ENCODE results near the gene SCN4B. TPM values are rescaled to one million over a fixed set of nuclear protein-coding genes. Genes with fewer than 3 reads are reported as not detected.

Gene SCN4B
- total RNA-seq (under 1 TPM; 0.05 to 0.67 TPM), polyA plus RNA-seq (under 1 TPM in 1 of 2 donors, not detected in 1; 0.42 TPM)

GRCh38 chr11:118152552-118153471 is at the start of gene SCN4B:
SCN4B (minus strand) TSS chr11:118152823; CDS start chr11:118152673, 150 bp downstream.
- no peak for DNase-seq (ENCODE audit: low spot score)
- TF ChIP-seq GABPA (IDR thresholded peaks at IDR 0.05 in 1 of 2, conservative IDR thresholded peaks at IDR 0.05 in 1 of 2) (no peak), SP1 (IDR thresholded peaks at IDR 0.05) (no peak), EGR1 (IDR thresholded peaks at IDR 0.05; ENCODE audit: low read depth in 2 of 2) (no peak), NR2F2 (IDR thresholded peaks at IDR 0.05) (no peak)
- TF ChIP-seq, protein P1, sequence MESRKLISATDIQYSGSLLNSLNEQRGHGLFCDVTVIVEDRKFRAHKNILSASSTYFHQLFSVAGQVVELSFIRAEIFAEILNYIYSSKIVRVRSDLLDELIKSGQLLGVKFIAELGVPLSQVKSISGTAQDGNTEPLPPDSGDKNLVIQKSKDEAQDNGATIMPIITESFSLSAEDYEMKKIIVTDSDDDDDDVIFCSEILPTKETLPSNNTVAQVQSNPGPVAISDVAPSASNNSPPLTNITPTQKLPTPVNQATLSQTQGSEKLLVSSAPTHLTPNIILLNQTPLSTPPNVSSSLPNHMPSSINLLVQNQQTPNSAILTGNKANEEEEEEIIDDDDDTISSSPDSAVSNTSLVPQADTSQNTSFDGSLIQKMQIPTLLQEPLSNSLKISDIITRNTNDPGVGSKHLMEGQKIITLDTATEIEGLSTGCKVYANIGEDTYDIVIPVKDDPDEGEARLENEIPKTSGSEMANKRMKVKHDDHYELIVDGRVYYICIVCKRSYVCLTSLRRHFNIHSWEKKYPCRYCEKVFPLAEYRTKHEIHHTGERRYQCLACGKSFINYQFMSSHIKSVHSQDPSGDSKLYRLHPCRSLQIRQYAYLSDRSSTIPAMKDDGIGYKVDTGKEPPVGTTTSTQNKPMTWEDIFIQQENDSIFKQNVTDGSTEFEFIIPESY (IDR thresholded peaks at IDR 0.05), result no peak
- Histone ChIP-seq H3K4me3 (ENCODE audit: low read depth in 1 of 3, low read length in 3 of 3) (peak within 1 kb of the TSS in 2 of 3 donors; percentile 15 to 46), H3K4me1 (ENCODE audit: control insufficient read depth in 4 of 4, insufficient read depth in 4 of 4, low read length in 3 of 4) (peaks cover 5 to 10% (median 6%) of the 10 kb centered on the region in 4 donors), H3K27me3 (ENCODE audit: control insufficient read depth in 4 of 4, insufficient read depth in 4 of 4, low read length in 3 of 4) (peaks cover 7 to 30% (median 9%) of the 10 kb centered on the region in 4 donors), H3K9me3 (ENCODE audit: control insufficient read depth in 4 of 4, low read length in 3 of 4) (no peaks in the 10 kb centered on the region), H3K9ac (ENCODE audit: low read depth in 1 of 2, low read length in 2 of 2) (no peak within 1 kb of the TSS), H3K36me3 (ENCODE audit: control insufficient read depth in 4 of 4, insufficient read depth in 3 of 4, low read depth in 1 of 4, low read length in 3 of 4) (no peaks in the 10 kb centered on the region), H3K27ac (ENCODE audit: low read depth in 1 of 2, low read length in 2 of 2) (no peak within 1 kb of the TSS)
- WGBS, result 3% methylated on average over 88 of the region's 88 CpGs

DNA sequence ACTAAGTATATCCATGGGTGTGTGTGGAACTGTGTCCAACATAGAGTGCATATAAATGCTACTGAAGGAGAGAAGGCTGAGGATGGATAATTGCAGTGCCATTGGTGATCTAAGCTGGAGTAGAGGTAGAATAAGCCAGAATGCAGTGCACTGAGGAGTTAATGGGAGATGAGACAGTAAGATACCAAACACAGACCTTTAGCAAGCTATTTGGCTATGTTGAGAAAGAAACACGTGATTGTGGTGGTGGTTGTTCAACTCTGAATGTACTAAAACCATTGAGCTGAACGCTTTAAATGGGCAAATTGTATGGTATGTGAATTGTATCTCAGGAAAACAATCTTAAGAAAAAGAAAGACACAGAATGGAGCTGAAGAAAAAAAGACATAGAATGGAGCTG is 49.3 kb upstream of the SCN4B start:
- no peak for DNase-seq (ENCODE audit: low spot score)
- Histone ChIP-seq H3K36me3 (ENCODE audit: control insufficient read depth in 4 of 4, insufficient read depth in 3 of 4, low read depth in 1 of 4, low read length in 3 of 4) (no peaks in the 10 kb centered on the region), H3K4me1 (ENCODE audit: control insufficient read depth in 4 of 4, insufficient read depth in 4 of 4, low read length in 3 of 4) (peaks cover 11 to 37% (median 32%) of the 10 kb centered on the region in 4 donors), H3K9ac (ENCODE audit: low read depth in 1 of 2, low read length in 2 of 2) (no peak overlapping the region), H3K27ac (ENCODE audit: low read depth in 1 of 2, low read length in 2 of 2) (peak overlapping the region; percentile 57 to 77), H3K27me3 (ENCODE audit: control insufficient read depth in 4 of 4, insufficient read depth in 4 of 4, low read length in 3 of 4) (no peaks in the 10 kb centered on the region), H3K4me3 (ENCODE audit: low read depth in 1 of 3, low read length in 3 of 3) (no peak overlapping the region), H3K9me3 (ENCODE audit: control insufficient read depth in 4 of 4, low read length in 3 of 4) (no peaks in the 10 kb centered on the region)
- TF ChIP-seq HNF4A (conservative IDR thresholded peaks at IDR 0.05) (peak in 1 of 2 donors; percentile 12), GABPA (IDR thresholded peaks at IDR 0.05 in 1 of 2, conservative IDR thresholded peaks at IDR 0.05 in 1 of 2) (no peak)
- 35% methylated on average over 2 of the region's 2 CpGs for WGBS

DNA sequence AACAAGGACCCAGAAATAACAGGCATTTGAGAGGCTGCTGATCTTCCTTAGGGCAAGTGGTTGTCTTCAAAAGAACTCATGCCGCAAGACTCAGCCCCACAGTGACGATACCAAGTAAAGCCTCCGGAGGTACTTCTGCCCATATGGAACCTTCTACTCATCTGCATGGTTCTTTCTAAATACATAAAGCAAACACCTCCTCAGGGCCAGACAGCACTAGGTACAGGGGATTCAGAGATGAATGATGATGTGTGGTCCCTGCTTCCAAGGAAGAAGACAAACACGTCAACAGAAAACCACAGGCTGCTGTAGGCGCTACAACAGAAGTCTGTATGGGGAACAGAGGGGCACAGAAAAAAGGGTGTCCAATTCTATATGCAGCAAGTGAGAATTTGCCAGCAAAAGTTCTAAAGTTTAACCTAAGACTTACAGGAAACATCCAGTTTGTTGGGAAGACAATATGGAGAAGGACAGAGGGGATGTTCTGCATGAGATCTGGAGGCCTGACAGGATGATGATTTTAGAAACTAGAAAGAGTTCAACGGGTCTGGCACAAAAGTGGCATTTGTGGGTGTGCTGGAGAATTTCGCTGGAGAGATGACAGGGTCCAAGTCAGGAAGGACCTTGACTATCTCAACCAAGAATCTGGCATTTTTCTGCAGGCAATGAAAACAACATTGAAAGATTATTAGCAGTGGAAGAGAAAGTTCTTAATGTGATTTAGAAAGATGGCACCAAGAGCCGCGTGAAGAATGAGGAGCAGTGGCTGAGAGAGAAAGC is 48.5 kb upstream of the SCN4B start:
- H3K4me1 ChIP-seq (ENCODE audit: control insufficient read depth in 4 of 4, insufficient read depth in 4 of 4, low read length in 3 of 4), result peaks cover 11 to 37% (median 32%) of the 10 kb centered on the region in 4 donors
- no peak for DNase-seq (ENCODE audit: low spot score)
- WGBS, result 93% methylated on average over 9 of the region's 9 CpGs
- H3K36me3 ChIP-seq (ENCODE audit: control insufficient read depth in 4 of 4, insufficient read depth in 3 of 4, low read depth in 1 of 4, low read length in 3 of 4), result no peaks in the 10 kb centered on the region
- no peak overlapping the region for H3K4me3 ChIP-seq (ENCODE audit: low read depth in 1 of 3, low read length in 3 of 3)
- H3K9me3 ChIP-seq (ENCODE audit: control insufficient read depth in 4 of 4, low read length in 3 of 4), result no peaks in the 10 kb centered on the region
- H3K27ac ChIP-seq (ENCODE audit: low read depth in 1 of 2, low read length in 2 of 2), result peak overlapping the region in 1 of 2 donors; percentile 77
- H3K9ac ChIP-seq (ENCODE audit: low read depth in 1 of 2, low read length in 2 of 2), result no peak overlapping the region
- no peak for TF ChIP-seq JUND (IDR thresholded peaks at IDR 0.05)
- TF ChIP-seq, protein P2, sequence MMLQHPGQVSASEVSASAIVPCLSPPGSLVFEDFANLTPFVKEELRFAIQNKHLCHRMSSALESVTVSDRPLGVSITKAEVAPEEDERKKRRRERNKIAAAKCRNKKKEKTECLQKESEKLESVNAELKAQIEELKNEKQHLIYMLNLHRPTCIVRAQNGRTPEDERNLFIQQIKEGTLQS (IDR thresholded peaks at IDR 0.05), result no peak
- no peak for TF ChIP-seq NR2F2 (IDR thresholded peaks at IDR 0.05)
- TF ChIP-seq, protein P3, sequence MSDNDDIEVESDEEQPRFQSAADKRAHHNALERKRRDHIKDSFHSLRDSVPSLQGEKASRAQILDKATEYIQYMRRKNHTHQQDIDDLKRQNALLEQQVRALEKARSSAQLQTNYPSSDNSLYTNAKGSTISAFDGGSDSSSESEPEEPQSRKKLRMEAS (IDR thresholded peaks at IDR 0.05), result no peak
- no peak for TF ChIP-seq YY1 (IDR thresholded peaks at IDR 0.05)
- TF ChIP-seq FOXA1 (IDR thresholded peaks at IDR 0.05), result no peak
- no peak for TF ChIP-seq RAD21 (IDR thresholded peaks at IDR 0.05)
- no peak for TF ChIP-seq EGR1 (IDR thresholded peaks at IDR 0.05; ENCODE audit: low read depth in 2 of 2)
- no peak for TF ChIP-seq CTCF (IDR thresholded peaks at IDR 0.05; ENCODE audit: low read depth, low read length, missing input control)
- TF ChIP-seq FOXA2 (IDR thresholded peaks at IDR 0.05), result no peak
- no peaks in the 10 kb centered on the region for H3K27me3 ChIP-seq (ENCODE audit: control insufficient read depth in 4 of 4, insufficient read depth in 4 of 4, low read length in 3 of 4)
